Common myeloid progenitor, CD34-positive (primary cell): ENCODE measurements around the gene ALG8.

Source experiments
- CTCF ChIA-PET: fragments of 350-600 bp; sonication (Branson Sonifier 250); formaldehyde crosslinking; loops from one replicate; lab custom pipeline; 2021; ENCODE audit warnings: antibody characterized with exemption; lab: Charles Lee
- POLR2A ChIA-PET: fragments of 350-600 bp; sonication (Branson Sonifier 250); formaldehyde crosslinking; loops from one replicate; lab custom pipeline; 2021; ENCODE audit warnings: antibody characterized with exemption; lab: Charles Lee
- DNase-seq, 3 donors: peaks; one replicate each; pipeline versions ENCODE4 v3.0.0 to v3.0.0-alpha.2; 2013
- H3K27ac ChIP-seq, 2 experiments: 1 replicate in 1 of 2; 2 replicates in 1 of 2; pipeline ENCODE4 v1.7.0; 2013; ENCODE audit warnings: inconsistent platforms in 2 of 2, low read length in 2 of 2, mild to moderate bottlenecking in 2 of 2, low read depth in 1 of 2, moderate library complexity in 1 of 2; ENCODE audit not compliant: severe bottlenecking in 2 of 2, insufficient read depth in 1 of 2, poor library complexity in 1 of 2
- H3K27me3 ChIP-seq, 5 experiments: replicated peaks in 2 of 5; 1 replicate in 3 of 5; 2 replicates in 2 of 5; pipeline versions ENCODE4 v1.6.1 to v1.7.0; 2013; ENCODE audit warnings: low read length in 4 of 5, mild to moderate bottlenecking in 2 of 5, moderate library complexity in 2 of 5, inconsistent platforms in 1 of 5; ENCODE audit not compliant: insufficient read depth in 5 of 5, control insufficient read depth in 4 of 5
- H3K36me3 ChIP-seq, 4 experiments: 1 replicate in 2 of 4; 2 replicates in 2 of 4; pipeline versions ENCODE4 v1.6.1 to v1.7.0; 2013; ENCODE audit warnings: low read length in 3 of 4, control low read depth in 1 of 4, mild to moderate bottlenecking in 1 of 4; ENCODE audit not compliant: control insufficient read depth in 4 of 4, insufficient read depth in 4 of 4
- H3K4me1 ChIP-seq, 4 experiments: 1 replicate in 3 of 4; 2 replicates in 1 of 4; pipeline versions ENCODE4 v1.6.1 to v1.7.1; 2013; ENCODE audit warnings: low read length in 3 of 4, mild to moderate bottlenecking in 3 of 4, control low read depth in 1 of 4, inconsistent platforms in 1 of 4, moderate library complexity in 1 of 4; ENCODE audit not compliant: control insufficient read depth in 4 of 4, insufficient read depth in 4 of 4; ENCODE audit errors: control extremely low read depth in 1 of 4
- H3K4me3 ChIP-seq, 7 experiments: 1 replicate in 4 of 7; 2 replicates in 3 of 7; pipeline versions ENCODE4 v1.5.1 to v1.7.0; 2013; ENCODE audit warnings: mild to moderate bottlenecking in 7 of 7, low read length in 6 of 7, moderate library complexity in 6 of 7, inconsistent platforms in 2 of 7, low read depth in 2 of 7, control low read depth in 1 of 7; ENCODE audit not compliant: insufficient read depth in 4 of 7, control insufficient read depth in 1 of 7; ENCODE audit errors: extremely low read depth in 1 of 7
- H3K9me3 ChIP-seq, 5 experiments: 1 replicate in 4 of 5; 2 replicates in 1 of 5; pipeline versions ENCODE4 v1.6.1 to v1.7.1; 2013; ENCODE audit warnings: low read length in 4 of 5, mild to moderate bottlenecking in 2 of 5, inconsistent platforms in 1 of 5, low read depth in 1 of 5, moderate library complexity in 1 of 5; ENCODE audit not compliant: control insufficient read depth in 4 of 5, insufficient read depth in 2 of 5; ENCODE audit errors: control extremely low read depth in 1 of 5
- WGBS: methylation state at CpG from one replicate; pipeline ENCODE4 v1.1.5; 2013; ENCODE audit not compliant: insufficient coverage; 5-methylcytosine and 5-hydroxymethylcytosine counted together

The ALG8 gene

DNA sequence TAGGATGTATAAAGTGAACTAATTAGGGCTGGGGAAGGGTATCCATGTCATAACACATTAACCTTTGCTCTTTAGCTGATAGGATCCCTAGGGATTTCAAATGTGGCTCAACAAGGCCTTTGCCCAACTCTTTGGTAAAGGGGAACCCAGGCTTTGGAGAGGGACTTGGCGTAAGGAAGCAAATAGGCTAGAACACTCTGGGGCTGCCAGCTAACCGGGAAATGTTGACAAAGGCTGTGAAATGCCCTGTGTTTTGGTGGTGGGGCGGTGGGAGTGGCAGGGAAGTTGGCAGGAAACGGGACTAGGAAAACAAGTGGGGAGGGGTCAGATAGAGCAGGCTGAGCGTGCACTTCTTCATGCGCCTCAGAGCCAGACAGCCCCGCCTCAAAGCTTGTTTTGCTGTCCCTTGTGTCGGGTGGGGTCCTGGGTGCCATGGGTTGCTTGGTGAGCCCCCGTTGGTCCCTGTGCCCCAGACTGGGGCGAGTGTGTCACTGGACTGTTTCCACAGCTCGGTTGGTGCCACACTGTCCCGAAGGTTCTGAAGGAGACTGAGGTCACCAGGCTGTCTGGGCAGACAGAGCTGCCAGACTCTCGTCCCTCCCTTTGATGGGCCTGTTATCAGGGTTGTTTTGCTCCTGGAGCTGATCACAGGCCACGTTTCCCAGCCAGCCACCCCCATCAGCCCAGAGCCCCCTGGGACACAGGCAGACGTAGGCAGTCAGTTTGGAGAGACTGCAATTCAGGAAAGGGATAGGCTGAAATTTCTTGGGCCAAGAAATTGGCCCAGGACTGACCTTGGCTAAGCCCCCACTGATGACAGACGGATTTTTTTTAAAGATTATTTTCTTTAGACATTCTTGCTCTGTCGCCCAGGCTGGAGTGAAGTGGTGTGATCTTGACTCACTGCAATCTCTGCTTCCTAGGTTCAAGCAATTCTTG lies 29.4 kb upstream of the ALG8 start:
- no peaks in the 10 kb centered on the region for H3K27me3 ChIP-seq
- CTCF ChIA-PET: interaction anchor here (1.2 to 2.1 kb wide), 4 partner anchors 11 to 21 kb away, joined by 3 to 6 read pairs (median 3); no protein-coding TSS in a partner anchor
- peaks cover 0 to 2% (median 0%) of the 10 kb centered on the region in 5 experiments for H3K9me3 ChIP-seq
- no peak overlapping the region for H3K4me3 ChIP-seq
- H3K36me3 ChIP-seq: peaks cover 0 to 3% (median under 1%) of the 10 kb centered on the region in 4 experiments
- no peak for DNase-seq
- H3K27ac ChIP-seq: no peak overlapping the region
- WGBS: 95% methylated on average over 17 of the region's 17 CpGs
- POLR2A ChIA-PET: no interaction called here
- H3K4me1 ChIP-seq: no peaks in the 10 kb centered on the region

GRCh38 chr11:78166855-78167469 lies 27.5 kb upstream of the ALG8 start:
- 98% methylated on average over 5 of the region's 6 CpGs for WGBS
- no peak for DNase-seq
- no peak overlapping the region for H3K27ac ChIP-seq
- ChIA-PET CTCF (interaction anchor here (1.1 kb wide), 1 partner anchor 8 kb away, joined by 3 read pairs; no protein-coding TSS in a partner anchor), POLR2A (interaction anchor here (0.6 kb wide), 1 partner anchor 11 kb away, joined by 3 read pairs; no protein-coding TSS in a partner anchor)
- no peaks in the 10 kb centered on the region for H3K27me3 ChIP-seq
- no peaks in the 10 kb centered on the region for H3K36me3 ChIP-seq
- no peaks in the 10 kb centered on the region for H3K4me1 ChIP-seq
- peaks cover 0 to 2% (median 0%) of the 10 kb centered on the region in 5 experiments for H3K9me3 ChIP-seq
- H3K4me3 ChIP-seq: no peak overlapping the region

- H3K27ac ChIP-seq: no peak overlapping the region
Observed at GRCh38 chr11:78164471-78164870, 25.0 kb upstream of the ALG8 start.

GRCh38 chr11:78163828-78164227 lies 24.4 kb upstream of the ALG8 start:
- no peak for DNase-seq
- ChIA-PET CTCF (interaction anchor here (0.8 kb wide), 1 partner anchor 15 kb away, joined by 6 read pairs; no protein-coding TSS in a partner anchor), POLR2A (no interaction called here)
- no peaks in the 10 kb centered on the region for H3K4me1 ChIP-seq
- WGBS: 100% methylated on average over 2 of the region's 2 CpGs
- no peaks in the 10 kb centered on the region for H3K27me3 ChIP-seq
- H3K27ac ChIP-seq: no peak overlapping the region
- H3K9me3 ChIP-seq: peaks cover 0 to 2% (median 0%) of the 10 kb centered on the region in 5 experiments
- H3K36me3 ChIP-seq: no peaks in the 10 kb centered on the region
- no peak overlapping the region for H3K4me3 ChIP-seq

More at GRCh38 chr11:78164471-78164870, 25.0 kb upstream of the ALG8 start:
- H3K9me3 ChIP-seq: peaks cover 0 to 2% (median 0%) of the 10 kb centered on the region in 5 experiments
- no peak overlapping the region for H3K4me3 ChIP-seq
- CTCF ChIA-PET: no interaction called here
- POLR2A ChIA-PET: no interaction called here
- WGBS: 100% methylated on average over 1 of the region's 2 CpGs
- no peaks in the 10 kb centered on the region for H3K4me1 ChIP-seq
- no peak for DNase-seq
- H3K36me3 ChIP-seq: no peaks in the 10 kb centered on the region
- no peaks in the 10 kb centered on the region for H3K27me3 ChIP-seq

DNA sequence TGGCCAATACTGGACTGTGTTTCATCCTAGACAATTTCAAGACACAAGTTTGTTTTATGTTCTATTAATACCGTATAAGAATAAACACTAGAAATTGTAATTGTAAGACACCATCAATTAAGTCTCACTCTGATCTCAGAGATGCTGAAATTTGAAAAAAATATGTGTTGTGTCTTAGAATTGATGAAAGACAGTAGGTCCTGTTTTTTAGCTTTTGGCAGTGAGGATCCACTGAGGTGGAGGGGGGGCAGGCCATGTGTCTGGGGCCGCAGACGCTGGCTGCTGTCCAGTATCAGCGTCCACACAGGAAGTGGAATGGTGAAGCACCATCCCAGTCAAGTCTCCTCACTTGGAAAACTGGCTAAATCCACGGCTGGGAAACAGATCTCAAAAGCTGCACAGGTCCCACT lies 22.5 kb upstream of the ALG8 start:
- Histone ChIP-seq H3K4me3 (no peak overlapping the region), H3K36me3 (no peaks in the 10 kb centered on the region), H3K27me3 (no peaks in the 10 kb centered on the region), H3K27ac (no peak overlapping the region), H3K9me3 (peaks cover 0 to 2% (median 0%) of the 10 kb centered on the region in 5 experiments), H3K4me1 (no peaks in the 10 kb centered on the region)
- 93% methylated on average over 3 of the region's 5 CpGs for WGBS
- ChIA-PET CTCF (interaction anchor here (1.2 kb wide), 1 partner anchor 13 kb away, joined by 3 read pairs; no protein-coding TSS in a partner anchor), POLR2A (no interaction called here)
- DNase-seq: no peak

GRCh38 chr11:78161346-78161745 lies 21.9 kb upstream of the ALG8 start:
- no peak overlapping the region for H3K4me3 ChIP-seq
- POLR2A ChIA-PET: no interaction called here
- WGBS: 100% methylated on average over 2 of the region's 2 CpGs
- H3K9me3 ChIP-seq: peaks cover 0 to 2% (median 0%) of the 10 kb centered on the region in 5 experiments
- DNase-seq: no peak
- no peak overlapping the region for H3K27ac ChIP-seq
- peaks cover 0 to 6% (median 1%) of the 10 kb centered on the region in 4 experiments for H3K4me1 ChIP-seq
- H3K36me3 ChIP-seq: no peaks in the 10 kb centered on the region
- H3K27me3 ChIP-seq: no peaks in the 10 kb centered on the region
- CTCF ChIA-PET: interaction anchor here (1.1 to 1.4 kb wide), 2 partner anchors 12 to 14 kb away, joined by 3 to 4 read pairs; no protein-coding TSS in a partner anchor
